Astrocyte (in vitro differentiated cells and primary cell): ENCODE data around the gene NAV1. TPM values are rescaled to one million over a fixed set of nuclear protein-coding genes. Genes with fewer than 3 reads are reported as not detected.
A peak's percentile ranks its signal among the peaks of the same experiment; 100 is the strongest.

Experiments used
- DNase-seq: peaks from one replicate; pipeline ENCODE4 v3.0.0-alpha.2; 2010; ENCODE audit warnings: low read depth
- FAIRE-seq: peaks from 2 replicates; lab custom pipeline; 2011; peaks lifted over from hg19 to GRCh38; lab: Jason Lieb, UNC
- H2AFZ ChIP-seq: 2 replicates; pipeline ENCODE4 v1.6.0; 2012; ENCODE audit warnings: low read depth, low read length, inconsistent platforms
- H3K27ac ChIP-seq: 2 replicates; pipeline ENCODE4 v1.5.1; 2011; ENCODE audit warnings: low read depth, low read length, inconsistent platforms
- H3K27me3 ChIP-seq: 2 replicates; pipeline ENCODE4 v1.6.0; 2011; ENCODE audit warnings: low read length, inconsistent platforms; ENCODE audit not compliant: insufficient read depth
- H3K36me3 ChIP-seq: 2 replicates; pipeline ENCODE4 v1.5.1; 2011; ENCODE audit warnings: low read length, inconsistent platforms; ENCODE audit not compliant: insufficient read depth
- H3K4me1 ChIP-seq: 2 replicates; pipeline ENCODE4 v1.5.1; 2011; ENCODE audit warnings: low read length, inconsistent platforms; ENCODE audit not compliant: insufficient read depth
- H3K4me2 ChIP-seq: 2 replicates; pipeline ENCODE4 v1.6.0; 2012; ENCODE audit warnings: low read length, inconsistent platforms
- H3K4me3 ChIP-seq: 2 replicates; pipeline ENCODE4 v1.5.1; 2011; ENCODE audit warnings: low read depth, mild to moderate bottlenecking, low read length, inconsistent platforms; ENCODE audit not compliant: insufficient read depth
- H3K79me2 ChIP-seq: 2 replicates; pipeline ENCODE4 v1.6.0; 2012; ENCODE audit warnings: mild to moderate bottlenecking, low read length, inconsistent platforms; ENCODE audit not compliant: insufficient read depth
- H3K9ac ChIP-seq: 2 replicates; pipeline ENCODE4 v1.6.0; 2012; ENCODE audit warnings: mild to moderate bottlenecking, low read length, inconsistent platforms
- H3K9me3 ChIP-seq: 2 replicates; pipeline ENCODE4 v1.5.1; 2012; ENCODE audit warnings: low read depth, mild to moderate bottlenecking, low read length, inconsistent platforms; ENCODE audit not compliant: insufficient read depth
- H4K20me1 ChIP-seq: 2 replicates; pipeline ENCODE4 v1.6.0; 2012; ENCODE audit warnings: low read length, inconsistent platforms; ENCODE audit not compliant: insufficient read depth
- H3K27ac Mint-ChIP-seq: one replicate; pipeline ENCODE4 v1.8.0; 2021; ENCODE audit warnings: mild to moderate bottlenecking, mixed read lengths; ENCODE audit not compliant: unreplicated experiment
- H3K27me3 Mint-ChIP-seq: one replicate; pipeline ENCODE4 v1.8.0; 2021; ENCODE audit warnings: low read depth, mixed read lengths; ENCODE audit not compliant: unreplicated experiment
- H3K36me3 Mint-ChIP-seq: one replicate; pipeline ENCODE4 v1.8.0; 2021; ENCODE audit warnings: low read depth, mixed read lengths; ENCODE audit not compliant: unreplicated experiment
- H3K4me1 Mint-ChIP-seq: one replicate; pipeline ENCODE4 v1.8.0; 2021; ENCODE audit warnings: low read depth, mixed read lengths; ENCODE audit not compliant: unreplicated experiment
- H3K4me3 Mint-ChIP-seq: one replicate; pipeline ENCODE4 v1.8.0; 2021; ENCODE audit warnings: mild to moderate bottlenecking, moderate library complexity, mixed read lengths; ENCODE audit not compliant: unreplicated experiment
- H3K9me3 Mint-ChIP-seq: one replicate; pipeline ENCODE4 v1.8.0; 2021; ENCODE audit warnings: mild to moderate bottlenecking, mixed read lengths; ENCODE audit not compliant: unreplicated experiment
- EZH2 ChIP-seq: IDR thresholded peaks from 2 replicates; pipeline ENCODE4 v1.6.1; 2012; ENCODE audit warnings: mild to moderate bottlenecking, low read length, inconsistent platforms; ENCODE audit not compliant: insufficient read depth
- total RNA-seq: library from RNA; stranded (reverse); gene quantifications from 2 replicates; pipeline ENCODE4 v1.2.1, GENCODE V29; 2021
- TF ChIP-seq, protein P1 (sequence below): IDR thresholded peaks from 2 replicates; pipeline ENCODE4 v1.5.1; 2011; ENCODE audit warnings: low read depth, mild to moderate bottlenecking, inconsistent platforms, low read length, moderate library complexity; ENCODE audit not compliant: insufficient read depth

Gene NAV1
- total RNA-seq, 1 donor from 2014 or later = 79.7 TPM

DNA sequence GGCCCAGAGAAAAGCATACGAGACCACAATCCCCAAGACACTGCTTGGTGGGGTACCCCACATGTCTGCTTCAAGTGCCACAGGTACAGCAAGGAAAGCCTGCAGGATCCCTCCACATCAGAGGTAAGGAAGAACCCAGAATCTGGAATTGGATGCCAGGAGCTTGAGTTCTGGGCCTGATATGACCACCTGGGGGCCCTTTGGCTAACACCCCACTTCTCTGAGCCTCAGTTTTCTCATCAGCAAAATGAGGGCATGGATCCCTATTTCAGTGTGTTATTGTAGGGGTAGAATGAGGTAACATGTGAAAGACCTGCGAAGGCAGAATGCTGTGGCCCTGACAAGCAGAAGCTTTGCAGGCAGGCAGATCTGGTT, 24.5 kb downstream of the NAV1 start:
- DNase-seq (no peak), FAIRE-seq (no peak)
- H3K9me3 ChIP-seq = no peaks in the 10 kb centered on the region
- Mint-ChIP-seq H3K9me3 (no peaks in the 10 kb centered on the region), H3K27ac (peak overlapping the region; percentile 84), H3K4me3 (no peak overlapping the region), H3K4me1 (peaks cover 36% of the 10 kb centered on the region), H3K36me3 (peaks cover 5% of the 10 kb centered on the region), H3K27me3 (no peaks in the 10 kb centered on the region)
- H3K9ac ChIP-seq = peak overlapping the region; percentile 74
- H3K4me2 ChIP-seq = peak overlapping the region; percentile 74
- peak overlapping the region; percentile 93 for H3K27ac ChIP-seq
- no peaks in the 10 kb centered on the region for H3K27me3 ChIP-seq
- H3K4me1 ChIP-seq = peaks cover 62% of the 10 kb centered on the region
- H3K36me3 ChIP-seq = no peaks in the 10 kb centered on the region
- H3K4me3 ChIP-seq = peak overlapping the region; percentile 27
- peaks cover 12% of the 10 kb centered on the region for H4K20me1 ChIP-seq
- no peak overlapping the region for H2AFZ ChIP-seq
- TF ChIP-seq, protein P1, sequence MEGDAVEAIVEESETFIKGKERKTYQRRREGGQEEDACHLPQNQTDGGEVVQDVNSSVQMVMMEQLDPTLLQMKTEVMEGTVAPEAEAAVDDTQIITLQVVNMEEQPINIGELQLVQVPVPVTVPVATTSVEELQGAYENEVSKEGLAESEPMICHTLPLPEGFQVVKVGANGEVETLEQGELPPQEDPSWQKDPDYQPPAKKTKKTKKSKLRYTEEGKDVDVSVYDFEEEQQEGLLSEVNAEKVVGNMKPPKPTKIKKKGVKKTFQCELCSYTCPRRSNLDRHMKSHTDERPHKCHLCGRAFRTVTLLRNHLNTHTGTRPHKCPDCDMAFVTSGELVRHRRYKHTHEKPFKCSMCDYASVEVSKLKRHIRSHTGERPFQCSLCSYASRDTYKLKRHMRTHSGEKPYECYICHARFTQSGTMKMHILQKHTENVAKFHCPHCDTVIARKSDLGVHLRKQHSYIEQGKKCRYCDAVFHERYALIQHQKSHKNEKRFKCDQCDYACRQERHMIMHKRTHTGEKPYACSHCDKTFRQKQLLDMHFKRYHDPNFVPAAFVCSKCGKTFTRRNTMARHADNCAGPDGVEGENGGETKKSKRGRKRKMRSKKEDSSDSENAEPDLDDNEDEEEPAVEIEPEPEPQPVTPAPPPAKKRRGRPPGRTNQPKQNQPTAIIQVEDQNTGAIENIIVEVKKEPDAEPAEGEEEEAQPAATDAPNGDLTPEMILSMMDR = no peak
- no peak for TF ChIP-seq EZH2
- peaks cover 85% of the 10 kb centered on the region for H3K79me2 ChIP-seq

DNA sequence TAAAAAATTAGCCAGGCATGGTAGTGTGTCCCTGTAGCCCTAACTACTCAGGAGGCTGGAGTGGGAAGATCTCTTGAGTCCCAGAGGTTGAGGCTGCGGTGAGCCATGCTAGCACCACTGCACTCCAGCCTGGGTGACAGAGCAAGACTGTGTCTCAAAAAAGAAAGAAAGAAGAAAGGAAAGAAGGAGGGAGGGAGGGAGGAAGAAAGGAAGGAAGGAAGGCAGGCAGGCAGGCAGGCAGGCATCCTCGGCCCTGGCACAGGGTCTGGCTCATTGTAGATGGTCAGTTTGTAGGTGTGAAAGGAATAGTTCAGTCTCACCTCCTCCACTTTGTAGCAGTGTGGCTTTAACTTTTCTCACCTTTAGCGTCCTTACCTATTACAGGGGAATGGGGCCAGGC, 25.0 kb downstream of the NAV1 start:
- FAIRE-seq = no peak
- peaks cover 16% of the 10 kb centered on the region for H4K20me1 ChIP-seq

More for the DNA sequence above, 25.0 kb downstream of the NAV1 start:
- no peaks in the 10 kb centered on the region for H3K27me3 ChIP-seq
- peak overlapping the region; percentile 74 for H3K9ac ChIP-seq
- H2AFZ ChIP-seq = no peak overlapping the region
- peak overlapping the region; percentile 74 for H3K4me2 ChIP-seq
- Mint-ChIP-seq H3K27me3 (no peaks in the 10 kb centered on the region), H3K36me3 (peaks cover 5% of the 10 kb centered on the region), H3K27ac (no peak overlapping the region), H3K4me1 (peaks cover 36% of the 10 kb centered on the region), H3K4me3 (no peak overlapping the region), H3K9me3 (no peaks in the 10 kb centered on the region)
- DNase-seq = no peak
- no peak for TF ChIP-seq EZH2
- TF ChIP-seq, protein P1 = no peak
- peaks cover 85% of the 10 kb centered on the region for H3K79me2 ChIP-seq
- no peak overlapping the region for H3K27ac ChIP-seq
- H3K36me3 ChIP-seq = no peaks in the 10 kb centered on the region
- peaks cover 62% of the 10 kb centered on the region for H3K4me1 ChIP-seq
- H3K4me3 ChIP-seq = no peak overlapping the region
- H3K9me3 ChIP-seq = no peaks in the 10 kb centered on the region
